ENCODE measurements around the gene TMEM176A. TPM values are rescaled to one million over a fixed set of nuclear protein-coding genes. Genes with fewer than 3 reads are reported as not detected.

Gene TMEM176A
- total RNA-seq, 1 donor from 2014 or later = 9.6 TPM

DNA sequence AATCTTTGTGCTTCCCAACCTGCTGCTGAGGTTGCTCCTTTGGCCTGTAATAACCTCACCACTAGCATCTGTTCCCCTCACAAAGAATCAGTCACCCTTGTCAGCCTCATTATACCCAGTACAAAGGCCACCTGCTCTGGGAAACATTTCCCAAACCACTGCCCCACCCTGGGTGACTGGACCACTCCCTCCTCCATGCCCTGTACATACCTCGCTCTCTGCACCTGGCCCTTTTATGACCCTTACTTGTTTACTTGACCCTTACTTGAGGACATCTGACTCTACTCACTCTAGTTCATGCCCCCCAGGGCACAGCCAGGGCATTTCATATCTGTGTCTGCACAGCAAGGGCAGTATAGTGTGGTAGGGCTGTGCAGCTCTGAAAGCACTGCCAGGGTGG, 30.4 kb downstream of the TMEM176A start:
- peak overlapping the region; percentile 94 for H3K27ac Mint-ChIP-seq
- TF ChIP-seq, protein P1, sequence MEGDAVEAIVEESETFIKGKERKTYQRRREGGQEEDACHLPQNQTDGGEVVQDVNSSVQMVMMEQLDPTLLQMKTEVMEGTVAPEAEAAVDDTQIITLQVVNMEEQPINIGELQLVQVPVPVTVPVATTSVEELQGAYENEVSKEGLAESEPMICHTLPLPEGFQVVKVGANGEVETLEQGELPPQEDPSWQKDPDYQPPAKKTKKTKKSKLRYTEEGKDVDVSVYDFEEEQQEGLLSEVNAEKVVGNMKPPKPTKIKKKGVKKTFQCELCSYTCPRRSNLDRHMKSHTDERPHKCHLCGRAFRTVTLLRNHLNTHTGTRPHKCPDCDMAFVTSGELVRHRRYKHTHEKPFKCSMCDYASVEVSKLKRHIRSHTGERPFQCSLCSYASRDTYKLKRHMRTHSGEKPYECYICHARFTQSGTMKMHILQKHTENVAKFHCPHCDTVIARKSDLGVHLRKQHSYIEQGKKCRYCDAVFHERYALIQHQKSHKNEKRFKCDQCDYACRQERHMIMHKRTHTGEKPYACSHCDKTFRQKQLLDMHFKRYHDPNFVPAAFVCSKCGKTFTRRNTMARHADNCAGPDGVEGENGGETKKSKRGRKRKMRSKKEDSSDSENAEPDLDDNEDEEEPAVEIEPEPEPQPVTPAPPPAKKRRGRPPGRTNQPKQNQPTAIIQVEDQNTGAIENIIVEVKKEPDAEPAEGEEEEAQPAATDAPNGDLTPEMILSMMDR (IDR thresholded peaks at IDR 0.05; ENCODE audit: unreplicated experiment) = no peak

DNA sequence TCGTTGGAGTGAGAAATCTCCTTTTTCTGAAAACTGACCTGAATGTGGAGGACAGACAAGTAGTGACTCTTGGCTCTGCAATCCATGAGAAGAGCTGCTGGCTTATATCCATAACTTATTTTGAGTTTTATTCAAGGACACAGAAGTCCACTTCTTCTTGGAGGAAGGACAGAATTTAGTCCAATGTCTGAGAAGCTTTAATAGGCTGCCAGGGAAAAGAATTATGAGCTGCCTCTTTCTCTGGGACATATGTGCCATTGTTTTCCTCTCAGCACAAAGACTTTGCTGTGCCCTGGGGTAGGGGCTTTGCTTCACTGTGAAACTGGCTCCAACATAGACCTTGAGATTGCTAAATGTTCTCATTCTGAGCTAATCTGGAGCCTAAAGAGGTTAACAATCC, 31.3 kb downstream of the TMEM176A start:
- Mint-ChIP-seq H3K27me3 (no peaks in the 10 kb centered on the region), H3K4me3 (ENCODE audit: low read depth) (no peak overlapping the region), H3K27ac (no peak overlapping the region), H3K4me1 (ENCODE audit: low read depth) (peaks cover 19% of the 10 kb centered on the region), H3K9me3 (ENCODE audit: low read depth) (peaks cover 11% of the 10 kb centered on the region), H3K36me3 (ENCODE audit: insufficient read depth) (peaks cover 2% of the 10 kb centered on the region)
- DNase-seq (ENCODE audit: low spot score, unreplicated experiment) = no peak
- TF ChIP-seq, protein P1 (IDR thresholded peaks at IDR 0.05; ENCODE audit: unreplicated experiment) = no peak

More for the DNA sequence above, 30.4 kb downstream of the TMEM176A start:
- Mint-ChIP-seq H3K27me3 (no peaks in the 10 kb centered on the region), H3K36me3 (ENCODE audit: insufficient read depth) (peaks cover 2% of the 10 kb centered on the region), H3K9me3 (ENCODE audit: low read depth) (peaks cover 11% of the 10 kb centered on the region), H3K4me1 (ENCODE audit: low read depth) (peaks cover 19% of the 10 kb centered on the region), H3K4me3 (ENCODE audit: low read depth) (no peak overlapping the region)
- no peak for DNase-seq (ENCODE audit: low spot score, unreplicated experiment)

DNA sequence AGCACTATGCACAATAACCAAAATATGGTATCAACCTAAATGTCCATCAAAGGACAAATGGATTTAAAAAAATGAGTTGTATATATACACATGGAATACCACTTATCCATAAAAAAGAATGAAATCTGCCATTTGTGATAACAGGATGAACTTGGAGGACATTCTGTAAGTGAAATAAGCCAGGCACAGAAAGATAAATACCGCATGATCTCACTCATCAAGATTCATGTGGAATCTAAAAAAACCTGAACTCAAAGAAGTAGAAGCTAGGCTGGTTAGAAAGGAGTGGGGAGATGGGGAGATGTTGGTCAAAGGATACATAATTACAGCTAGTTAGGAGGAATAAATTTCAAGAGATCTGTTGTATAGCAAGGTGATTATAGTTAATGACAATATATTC, 34.5 kb downstream of the TMEM176A start:
- H3K36me3 Mint-ChIP-seq (ENCODE audit: insufficient read depth) = peaks cover 2% of the 10 kb centered on the region
- no peak for DNase-seq (ENCODE audit: low spot score, unreplicated experiment)
- peaks cover 11% of the 10 kb centered on the region for H3K9me3 Mint-ChIP-seq (ENCODE audit: low read depth)
- H3K4me3 Mint-ChIP-seq (ENCODE audit: low read depth) = no peak overlapping the region
- H3K27ac Mint-ChIP-seq = no peak overlapping the region
- TF ChIP-seq, protein P1 (IDR thresholded peaks at IDR 0.05; ENCODE audit: unreplicated experiment) = no peak
- peaks cover 19% of the 10 kb centered on the region for H3K4me1 Mint-ChIP-seq (ENCODE audit: low read depth)
- H3K27me3 Mint-ChIP-seq = no peaks in the 10 kb centered on the region

DNA sequence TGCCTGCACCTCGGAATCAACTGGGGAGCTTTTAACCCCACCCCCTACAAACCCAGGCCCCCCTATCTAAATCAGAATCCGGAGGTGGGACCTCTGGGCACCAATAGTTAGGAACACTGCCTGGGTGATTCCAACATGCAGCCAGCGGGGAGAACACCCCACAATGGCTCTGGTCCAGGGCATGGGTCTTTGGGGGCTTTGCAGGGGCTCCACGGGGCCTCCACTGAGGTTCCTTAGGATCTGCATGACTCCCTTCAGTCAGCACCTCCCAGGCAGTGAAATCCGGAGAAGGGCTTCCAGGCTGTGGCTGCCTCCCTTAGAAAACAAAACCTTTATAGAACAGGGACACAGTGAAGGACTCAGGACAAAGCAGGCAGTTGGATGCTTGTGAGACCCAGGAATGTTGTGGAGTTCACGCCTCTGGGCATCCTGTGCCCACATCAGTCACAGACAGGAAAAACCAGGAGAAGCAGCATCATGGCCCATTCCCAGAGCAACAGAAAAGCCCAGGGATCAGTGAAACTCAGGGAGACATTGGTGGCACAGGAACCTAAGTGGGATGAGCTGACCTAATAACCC, 35.2 kb downstream of the TMEM176A start:
- TF ChIP-seq, protein P1 (IDR thresholded peaks at IDR 0.05; ENCODE audit: unreplicated experiment) = no peak
- peaks cover 17% of the 10 kb centered on the region for H3K4me1 Mint-ChIP-seq (ENCODE audit: low read depth)
- H3K9me3 Mint-ChIP-seq (ENCODE audit: low read depth) = peaks cover 6% of the 10 kb centered on the region
- H3K27me3 Mint-ChIP-seq = no peaks in the 10 kb centered on the region
- H3K4me3 Mint-ChIP-seq (ENCODE audit: low read depth) = no peak overlapping the region
- no peak for DNase-seq (ENCODE audit: low spot score, unreplicated experiment)
- H3K36me3 Mint-ChIP-seq (ENCODE audit: insufficient read depth) = peaks cover 2% of the 10 kb centered on the region
- no peak overlapping the region for H3K27ac Mint-ChIP-seq

DNA sequence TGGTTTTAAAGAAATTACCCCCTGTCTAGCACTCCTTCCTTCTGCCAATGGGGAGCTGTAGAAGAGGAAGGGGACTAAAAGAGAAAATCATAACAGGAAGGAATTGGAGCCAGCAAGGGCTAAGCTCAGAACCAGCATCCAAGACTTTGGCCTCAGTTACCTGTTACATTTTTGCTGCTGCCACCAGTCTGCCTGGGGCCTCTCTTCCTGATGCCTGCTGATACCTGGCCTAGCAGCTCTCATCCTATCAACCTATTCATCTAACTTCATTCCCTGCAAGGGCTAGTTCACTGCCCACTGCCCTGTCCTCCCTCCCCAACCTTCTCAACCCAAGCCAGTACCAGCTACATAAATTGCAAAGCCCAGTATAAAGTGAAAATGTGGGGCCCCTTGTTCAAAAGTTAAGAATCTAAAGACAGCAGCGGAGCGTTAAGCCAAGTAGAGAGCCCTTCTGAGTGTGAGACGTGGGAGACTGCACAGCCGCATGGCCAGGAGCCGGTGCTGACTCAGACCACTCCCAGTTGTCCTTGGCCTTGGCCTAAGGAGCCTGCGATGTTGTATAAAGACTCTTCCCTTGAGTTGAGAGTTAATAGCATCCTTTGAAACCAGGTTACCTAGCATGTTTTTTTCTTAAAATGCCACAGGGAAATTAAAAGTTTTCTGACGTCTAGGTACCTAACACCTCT, 38.5 kb downstream of the TMEM176A start:
- no peaks in the 10 kb centered on the region for H3K36me3 Mint-ChIP-seq (ENCODE audit: insufficient read depth)
- TF ChIP-seq, protein P1 (IDR thresholded peaks at IDR 0.05; ENCODE audit: unreplicated experiment) = no peak
- H3K27me3 Mint-ChIP-seq = no peaks in the 10 kb centered on the region
- no peak for DNase-seq (ENCODE audit: low spot score, unreplicated experiment)
- peaks cover 8% of the 10 kb centered on the region for H3K4me1 Mint-ChIP-seq (ENCODE audit: low read depth)
- H3K27ac Mint-ChIP-seq = no peak overlapping the region
- peaks cover 2% of the 10 kb centered on the region for H3K9me3 Mint-ChIP-seq (ENCODE audit: low read depth)
- H3K4me3 Mint-ChIP-seq (ENCODE audit: low read depth) = no peak overlapping the region
